HG02763 (cell line): ENCODE results near the gene TXLNG.

Source experiments
- ATAC-seq: cut with Tn5 transposase; IDR thresholded peaks from one replicate; pipeline ENCODE4 v1.9.1; 2021; ENCODE audit warnings: mild to moderate bottlenecking, moderate library complexity; ENCODE audit not compliant: unreplicated experiment

TXLNG gene

DNA sequence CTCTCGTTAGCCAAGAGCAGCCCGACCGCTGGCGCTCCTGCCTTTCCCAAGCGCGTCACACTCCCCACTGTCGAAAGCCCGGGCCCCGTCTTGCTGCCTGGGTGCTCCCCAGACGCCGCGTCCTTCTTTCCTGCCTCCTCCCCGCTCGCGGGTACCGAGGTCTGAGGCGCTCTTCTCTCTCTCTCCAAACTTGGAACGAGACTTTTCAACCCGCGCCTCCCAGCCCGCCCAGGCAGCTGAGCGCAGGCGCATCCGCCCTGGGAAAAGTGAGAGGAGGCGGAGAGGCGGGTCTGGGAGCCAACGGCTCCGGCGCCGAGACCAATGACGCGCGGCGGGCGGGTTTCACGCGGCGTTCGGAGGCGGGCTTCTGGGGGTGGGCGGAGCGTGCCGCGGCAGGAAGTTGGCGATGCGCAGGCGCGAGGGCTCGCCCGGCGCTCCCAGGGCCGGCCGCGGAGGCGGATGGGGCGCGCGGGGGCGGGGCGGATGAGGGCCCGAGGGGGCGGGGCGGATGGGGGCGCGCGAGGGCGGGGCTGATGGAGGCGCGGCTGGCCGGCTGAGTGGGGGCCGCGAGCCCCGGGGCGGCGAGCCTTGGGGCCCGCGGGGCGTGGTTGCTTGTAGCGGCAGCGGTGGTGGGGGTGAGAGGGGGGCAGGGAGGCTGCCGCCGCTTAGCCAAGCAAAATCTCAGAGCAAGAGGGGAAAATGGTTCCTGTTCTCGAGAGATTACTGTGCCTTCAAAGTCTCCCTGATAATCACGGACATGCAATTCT is 84.0 kb downstream of the TXLNG start, which contains the start of gene RBBP7:
TSS of gene RBBP7 (minus strand) at position 268 of the 767 bp plus-strand sequence. CDS start 309 bp downstream, outside the sequence.
- peak; percentile 89 for ATAC-seq

DNA sequence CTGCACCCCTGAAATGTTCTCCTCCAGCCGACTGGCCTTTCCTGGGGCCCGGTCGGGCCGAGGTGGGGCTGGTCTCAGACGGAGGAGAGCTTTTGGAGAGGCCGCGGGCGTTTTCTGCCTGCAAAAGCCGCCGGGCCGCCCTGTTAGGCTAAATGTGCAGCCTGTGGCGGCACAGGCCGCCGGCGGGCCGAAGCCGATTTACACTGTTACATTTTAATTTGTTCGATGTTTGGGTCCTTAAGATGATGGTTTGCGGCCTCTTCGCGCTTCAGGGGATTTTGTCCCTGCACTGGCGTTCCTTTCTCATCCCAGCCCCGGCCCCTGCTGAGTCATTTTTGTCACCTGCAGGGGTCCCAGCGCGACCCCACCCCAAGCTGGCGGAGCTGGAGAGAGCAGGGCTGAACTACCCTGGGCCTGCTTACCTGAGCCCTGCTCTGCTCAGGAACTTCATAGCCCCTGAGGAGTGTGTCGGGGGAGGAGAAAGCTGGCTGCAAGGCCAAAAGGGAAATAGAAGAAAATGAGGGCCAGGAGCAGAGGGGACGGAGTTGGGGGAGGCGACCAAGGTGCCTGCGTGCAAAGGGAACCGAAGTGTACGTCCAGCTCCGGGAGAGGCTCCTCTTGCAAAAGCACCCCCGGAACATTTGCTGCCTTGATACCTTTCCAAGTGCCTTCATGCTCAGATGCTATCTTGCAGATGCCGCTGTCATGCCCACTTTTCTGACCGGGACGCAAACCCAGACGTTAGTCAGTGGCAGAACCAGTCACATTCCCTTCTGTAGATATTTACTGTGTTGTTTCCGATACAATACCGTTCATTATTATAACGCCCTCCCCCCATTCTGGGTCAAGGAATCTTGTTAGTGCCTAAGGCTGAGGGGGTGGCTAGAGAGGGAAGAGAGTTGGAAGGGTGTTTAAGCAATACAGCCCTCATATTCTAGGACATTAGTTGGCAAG is 84.9 kb downstream of the TXLNG start:
- ATAC-seq, result peak; percentile 6

DNA sequence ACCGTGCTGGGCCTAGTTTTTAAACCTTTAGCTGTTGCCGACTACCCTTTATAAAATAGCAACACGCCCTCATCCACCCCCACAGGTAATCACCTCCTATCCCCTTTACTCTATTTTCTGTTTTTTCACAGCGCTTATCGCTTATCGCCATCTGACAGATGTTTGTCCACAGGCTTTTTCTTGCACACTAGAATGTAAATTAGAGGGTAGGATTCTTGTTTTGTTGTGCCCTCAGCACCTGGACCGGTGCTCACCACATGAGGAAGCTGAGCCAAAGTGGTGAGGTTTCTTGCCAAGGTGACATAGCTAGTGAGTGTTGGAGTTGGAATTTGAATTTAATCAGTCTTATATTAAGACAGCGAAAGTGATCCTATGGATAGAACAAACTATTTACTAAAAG is 86.8 kb downstream of the TXLNG start:
- ATAC-seq, result no peak

DNA sequence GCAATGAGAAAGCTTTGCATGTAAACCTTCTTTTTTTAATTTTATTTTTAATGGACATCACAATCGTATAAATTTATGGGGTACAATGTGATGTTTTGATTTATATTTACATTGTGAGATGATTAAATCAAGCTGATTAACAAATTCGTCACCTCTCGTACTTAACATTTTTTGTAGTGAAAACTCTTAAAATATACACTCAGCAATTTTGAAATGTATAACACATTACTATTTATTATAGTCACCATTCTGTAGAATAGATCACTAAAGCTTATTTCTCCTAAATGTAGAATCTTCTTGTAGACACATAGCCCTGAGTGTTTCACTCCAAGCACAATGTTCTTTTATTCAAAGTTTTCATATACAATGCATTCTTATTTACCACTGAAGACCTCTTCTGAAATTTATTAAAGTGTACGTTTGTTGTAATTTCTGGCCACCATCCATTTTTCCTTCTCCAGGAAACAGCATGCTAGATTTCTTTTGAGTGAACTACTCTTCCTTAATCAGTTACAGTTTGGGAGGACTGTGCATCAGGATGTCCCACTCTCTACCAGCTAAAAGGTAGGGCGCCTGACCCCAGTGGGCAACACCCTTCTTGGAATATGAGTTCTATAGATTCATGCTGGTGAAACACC is 88.3 kb downstream of the TXLNG start:
- ATAC-seq, result no peak

DNA sequence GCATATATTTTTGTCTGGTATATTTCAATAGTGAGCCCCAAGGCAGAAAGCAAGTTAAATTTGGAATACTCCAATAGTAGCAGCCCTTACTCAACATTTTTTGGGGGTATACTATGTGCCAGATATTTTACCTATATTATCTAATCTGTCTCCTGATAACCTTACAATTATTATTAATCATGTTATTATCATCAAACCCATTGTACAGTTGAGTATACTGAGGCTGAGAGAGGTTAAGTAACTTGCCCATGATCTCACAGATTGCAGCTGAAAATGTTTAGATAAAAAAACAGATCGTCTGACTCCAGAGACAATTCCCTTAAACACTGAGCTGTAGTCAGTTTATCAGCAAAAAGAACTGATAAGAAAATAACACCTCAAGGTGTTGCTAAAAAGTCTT is 90.4 kb downstream of the TXLNG start:
- ATAC-seq, result no peak

DNA sequence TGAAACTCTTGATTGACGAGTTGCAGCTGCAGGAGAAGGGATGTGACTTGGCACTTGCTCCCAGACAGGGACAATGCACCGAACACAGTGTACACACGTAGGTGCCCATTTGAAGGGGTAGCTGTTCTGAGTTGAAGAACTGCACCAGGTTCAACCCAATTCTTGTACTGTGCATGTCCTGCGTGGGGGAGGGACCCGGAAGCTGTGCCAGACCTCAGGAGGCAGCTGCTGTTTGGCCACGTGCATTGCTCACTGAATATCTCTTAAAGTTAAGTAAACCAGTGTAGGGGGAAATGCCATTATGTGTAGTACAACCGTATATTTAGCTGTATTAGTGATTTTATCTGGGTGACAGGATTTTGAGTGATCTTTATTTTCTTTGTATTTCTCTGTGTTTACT is 95.9 kb downstream of the TXLNG start:
- ATAC-seq, result peak; percentile 46

DNA sequence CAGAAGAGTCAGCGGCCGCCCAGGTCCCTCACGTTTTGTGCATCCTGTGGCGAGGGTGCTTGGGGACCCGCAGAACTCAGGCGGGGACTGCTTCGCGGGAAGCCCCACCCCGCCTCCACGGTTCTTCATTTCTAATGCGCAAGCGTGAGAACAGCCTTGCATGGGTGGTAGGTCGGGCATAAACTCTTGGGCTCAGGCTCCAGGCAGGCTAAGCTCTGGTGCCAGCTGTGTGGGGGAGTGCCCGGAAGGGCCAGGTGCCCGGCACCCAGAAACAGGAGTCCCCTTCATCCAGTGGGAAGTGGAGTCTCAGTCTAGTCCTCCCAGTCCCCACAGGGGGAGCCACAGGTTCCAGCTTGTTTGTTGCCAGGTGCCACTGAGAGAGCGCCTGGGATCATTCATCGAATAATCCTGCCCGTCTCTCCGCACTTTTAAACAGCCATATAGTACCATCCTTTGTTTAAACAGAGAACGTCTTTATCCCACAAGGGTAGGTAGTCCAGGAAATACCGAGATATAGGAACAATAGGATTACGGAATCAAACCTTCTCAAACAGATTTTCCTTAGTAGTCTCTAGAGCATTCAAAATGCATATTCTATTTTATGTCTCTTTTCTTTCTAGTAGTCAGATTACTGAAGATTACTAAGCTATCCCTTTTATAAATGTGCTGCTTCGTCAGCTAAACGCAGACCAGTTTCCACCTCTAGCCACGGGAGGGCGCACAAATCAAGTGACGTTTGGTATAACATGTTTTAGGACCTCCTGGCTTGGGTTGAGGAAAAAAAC is 96.6 kb downstream of the TXLNG start:
- peak; percentile 52 for ATAC-seq

DNA sequence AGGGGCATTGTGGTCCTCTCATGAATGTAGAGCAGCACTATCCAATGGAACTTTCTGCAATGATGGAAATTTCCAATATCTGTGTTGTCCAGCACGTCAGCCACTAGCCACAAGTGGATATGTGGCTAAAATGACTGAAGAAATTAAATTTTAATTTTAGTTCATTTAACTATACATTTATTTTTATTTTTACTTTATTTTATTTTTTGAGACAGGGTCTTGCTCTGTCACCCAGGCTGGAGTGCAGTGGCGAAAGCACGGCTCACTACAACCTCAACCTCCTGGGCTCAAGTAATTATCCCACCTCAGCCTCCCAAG is 97.2 kb downstream of the TXLNG start:
- ATAC-seq, result no peak

DNA sequence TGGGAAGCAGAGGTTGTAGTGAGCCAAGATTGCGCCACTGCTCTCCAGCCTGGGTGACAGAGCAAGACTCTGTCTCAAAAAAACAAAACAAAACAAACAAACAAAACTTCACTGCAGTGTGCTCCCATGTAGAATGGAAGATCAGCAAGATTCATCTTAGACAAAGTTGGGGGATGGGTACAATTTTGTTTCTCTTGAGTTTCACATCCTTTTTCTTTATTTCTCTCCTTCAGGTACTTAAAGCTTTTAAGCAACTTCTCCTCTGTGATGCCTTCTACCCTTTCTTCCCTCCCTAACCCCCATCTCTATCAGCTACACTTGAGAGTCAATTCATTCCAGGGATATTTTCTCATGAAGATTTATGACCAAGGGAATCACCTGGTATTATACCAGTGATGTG is 99.4 kb downstream of the TXLNG start:
- no peak for ATAC-seq

DNA sequence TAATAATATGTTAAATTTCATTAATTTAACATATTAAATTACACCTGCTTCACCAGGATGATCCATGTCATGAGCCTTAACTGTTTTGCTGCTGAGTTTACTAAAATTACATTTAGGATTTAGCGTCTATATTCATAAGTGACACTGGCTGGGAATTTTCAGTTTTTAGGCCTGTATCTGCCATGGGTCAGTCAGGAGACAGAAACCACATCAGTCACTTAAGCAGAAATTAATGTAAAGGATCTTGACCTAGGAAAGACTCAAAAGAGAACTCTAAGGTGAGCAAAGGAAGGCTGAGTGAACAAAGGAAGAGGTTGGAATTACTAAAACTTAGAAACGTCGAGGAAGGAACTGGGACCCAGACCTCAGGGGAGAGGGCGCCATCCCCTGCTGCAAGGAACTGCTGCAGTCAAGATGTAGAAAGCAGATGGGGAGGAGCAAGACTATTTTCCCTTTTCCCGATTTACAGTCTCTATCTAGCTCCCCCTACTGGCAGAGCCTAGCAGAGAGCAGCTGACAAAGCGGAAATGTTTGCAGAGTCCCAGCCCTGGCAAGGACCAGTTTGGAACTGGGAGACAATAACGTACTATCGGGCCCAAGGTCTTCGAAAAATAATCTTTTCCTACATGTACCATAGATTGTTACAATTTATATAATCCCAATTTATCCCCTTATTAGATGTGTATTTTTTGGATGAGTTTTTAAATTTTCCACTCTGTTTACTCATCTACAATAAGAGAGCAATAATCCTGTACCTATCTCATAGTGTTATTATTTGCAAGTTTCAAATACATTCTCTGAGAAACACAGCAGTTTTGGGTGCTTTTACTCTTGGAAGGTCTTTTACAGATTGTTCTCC is 106.5 kb downstream of the TXLNG start:
- ATAC-seq, result peak; percentile 88
